Endothelial cell of umbilical vein (primary cell): ENCODE measurements around the gene CD247. TPM values are rescaled to one million over a fixed set of nuclear protein-coding genes. Genes with fewer than 3 reads are reported as not detected.

Source experiments
- BruUV-seq: library from RNA; stranded (reverse); fragments of 400-500 nt; replicated peaks from 2 replicates; lab custom pipeline; 2021; lab: Mats Ljungman, UMichigan
- CTCF ChIA-PET: fragments of 300-600, 350-600 bp; sonication (Branson Sonifier 250); formaldehyde crosslinking; loops from one replicate; lab custom pipeline; 2021; ENCODE audit warnings: antibody characterized with exemption, inconsistent platforms; lab: Charles Lee
- POLR2A ChIA-PET: fragments of 300-600, 350-600 bp; sonication (Branson Sonifier 250); formaldehyde crosslinking; loops from one replicate; lab custom pipeline; 2021; ENCODE audit warnings: antibody characterized with exemption, inconsistent platforms; lab: Charles Lee
- DNase-seq: peaks from one replicate; pipeline ENCODE4 v3.0.0-alpha.2; 2011; ENCODE audit warnings: low read depth, low spot score
- FAIRE-seq: peaks from 2 replicates; lab custom pipeline; 2011; peaks lifted over from hg19 to GRCh38; lab: Jason Lieb, UNC
- H2AFZ ChIP-seq: 2 replicates; pipeline ENCODE4 v1.6.0; 2012; ENCODE audit warnings: low read depth, low read length, control low read depth, inconsistent platforms
- H3K27ac ChIP-seq: 2 replicates; pipeline ENCODE4 v1.5.1; 2011; ENCODE audit warnings: low read depth, mild to moderate bottlenecking, control low read depth, low read length, moderate library complexity; ENCODE audit not compliant: insufficient read depth
- H3K27me3 ChIP-seq, 2 experiments: 2 replicates each; pipeline versions ENCODE4 v1.6.0 to v1.6.1; 2011; ENCODE audit warnings: low read length in 2 of 2, mixed read lengths in 1 of 2; ENCODE audit not compliant: control insufficient read depth in 2 of 2, insufficient read depth in 2 of 2
- H3K36me3 ChIP-seq, 2 experiments: 2 replicates in 1 of 2; 3 replicates in 1 of 2; pipeline ENCODE4 v1.5.1; 2011; ENCODE audit warnings: low read length in 2 of 2, mild to moderate bottlenecking in 1 of 2, moderate library complexity in 1 of 2; ENCODE audit not compliant: control insufficient read depth in 2 of 2, insufficient read depth in 2 of 2; ENCODE audit errors: extremely low read depth in 1 of 2
- H3K4me1 ChIP-seq: 3 replicates; pipeline ENCODE4 v1.5.1; 2011; ENCODE audit warnings: mild to moderate bottlenecking, low read length; ENCODE audit not compliant: control insufficient read depth, insufficient read depth; ENCODE audit errors: extremely low read depth
- H3K4me2 ChIP-seq: 2 replicates; pipeline ENCODE4 v1.6.1; 2011; ENCODE audit warnings: low read length, control low read depth, mixed read lengths; ENCODE audit not compliant: insufficient read depth
- H3K4me3 ChIP-seq, 3 experiments: fragments of 200-600 bp in 1 of 3; sonication (generic), shearing (Covaris generic) in 1 of 3; replicated peaks in 1 of 3; 2 replicates each; pipeline ENCODE4 v1.5.1; 2011 to 2016; ENCODE audit warnings: control low read depth in 3 of 3, low read length in 3 of 3, mild to moderate bottlenecking in 2 of 3, inconsistent platforms in 1 of 3, low read depth in 1 of 3, moderate library complexity in 1 of 3; ENCODE audit not compliant: insufficient read depth in 1 of 3
- H3K79me2 ChIP-seq: 2 replicates; pipeline ENCODE4 v1.6.0; 2012; ENCODE audit warnings: low read length, inconsistent platforms; ENCODE audit not compliant: control insufficient read depth, insufficient read depth
- H3K9ac ChIP-seq: replicated peaks from 2 replicates; pipeline ENCODE3; 2011; ENCODE audit warnings: low read length, control low read depth; ENCODE audit not compliant: insufficient read depth; ENCODE audit errors: extremely low read depth
- H3K9me1 ChIP-seq: replicated peaks from 3 replicates; pipeline ENCODE4 v1.6.0; 2011; ENCODE audit warnings: mild to moderate bottlenecking, low read length; ENCODE audit not compliant: control insufficient read depth, insufficient read depth; ENCODE audit errors: extremely low read depth
- H3K9me3 ChIP-seq: replicated peaks from 2 replicates; pipeline ENCODE4 v1.5.1; 2012; ENCODE audit warnings: low read length, inconsistent platforms; ENCODE audit not compliant: control insufficient read depth, insufficient read depth
- H4K20me1 ChIP-seq: replicated peaks from 2 replicates; pipeline ENCODE3; 2011; ENCODE audit warnings: mild to moderate bottlenecking, low read length; ENCODE audit not compliant: control insufficient read depth, insufficient read depth; ENCODE audit errors: extremely low read depth
- CTCF ChIP-seq, 2 donors: IDR thresholded peaks; 1 replicate in 1 of 2; 2 replicates in 1 of 2; pipeline ENCODE4 v1.5.1; 2011; ENCODE audit warnings: low read length in 2 of 2, mild to moderate bottlenecking in 2 of 2, moderate library complexity in 2 of 2, control low read depth in 1 of 2, inconsistent platforms in 1 of 2, low read depth in 1 of 2; ENCODE audit not compliant: insufficient read depth in 1 of 2; ENCODE audit errors: extremely low read depth in 1 of 2
- EZH2 ChIP-seq: IDR thresholded peaks from 2 replicates; pipeline ENCODE4 v1.6.1; 2012; ENCODE audit warnings: borderline replicate concordance, low read depth, mild to moderate bottlenecking, moderate library complexity, low read length, inconsistent platforms; ENCODE audit not compliant: severe bottlenecking
- FOS ChIP-seq: IDR thresholded peaks from 2 replicates; pipeline ENCODE4 v1.6.1; 2011; ENCODE audit warnings: mild to moderate bottlenecking, low read length, moderate library complexity, borderline replicate concordance; ENCODE audit not compliant: insufficient read depth
- GATA2 ChIP-seq: IDR thresholded peaks from 2 replicates; pipeline ENCODE4 v1.7.0; 2011; ENCODE audit warnings: low read depth, mild to moderate bottlenecking, moderate library complexity, mixed read lengths, low read length; ENCODE audit not compliant: insufficient read length, insufficient read depth
- JUN ChIP-seq: IDR thresholded peaks from 2 replicates; pipeline ENCODE4 v1.6.1; 2011; ENCODE audit warnings: borderline replicate concordance, low read depth; ENCODE audit not compliant: insufficient read length, insufficient read depth
- MAX ChIP-seq: IDR thresholded peaks from 2 replicates; pipeline ENCODE4 v1.6.1; 2011; ENCODE audit not compliant: insufficient read depth, insufficient read length
- MYC ChIP-seq: IDR thresholded peaks from one replicate; pipeline ENCODE4 v1.6.1; 2011; ENCODE audit warnings: mild to moderate bottlenecking, low read depth, low read length
- POLR2A ChIP-seq: IDR thresholded peaks from 2 replicates; pipeline ENCODE4 v1.6.1; 2012; ENCODE audit warnings: low read depth, mild to moderate bottlenecking, control low read depth, low read length
- POLR2AphosphoS5 ChIP-seq: IDR thresholded peaks from 2 replicates; pipeline ENCODE4 v1.6.1; 2012; ENCODE audit warnings: low read depth, mild to moderate bottlenecking, control low read depth, low read length, moderate library complexity; ENCODE audit not compliant: insufficient read depth
- dilution Hi-C: fragments of 300-500 bp; cut with MboI; formaldehyde crosslinking; loops from one replicate; pipeline ENCODE4 v1.15.0; 2019; ENCODE audit warnings: low sequenced_read_pairs; ENCODE audit not compliant: extremely low pct_ligation_motif_present
- intact Hi-C: fragments of 100-400 bp; cut with micrococcal nuclease; formaldehyde crosslinking; loops from one replicate; pipeline ENCODE4 v1.10.0; 2022
- polyA plus RNA-seq, 4 experiments: library from polyadenylated mRNA; depleted of rRNA in 3 of 4; stranded (reverse) in 3 of 4; unstranded in 1 of 4; fragments of >200 nt; gene quantifications; 2 replicates each; pipeline versions ENCODE4 v1.2.1 to v1.2.3, GENCODE V29; 2011 to 2012; ENCODE audit warnings: missing spikeins in 1 of 4
- total RNA-seq: library from RNA; stranded (reverse); gene quantifications from 2 replicates; pipeline ENCODE4 v1.2.3, GENCODE V29; 2021

The CD247 gene
- total and polyA plus RNA-seq, 2 donors (not counting 3 experiments of a cell fraction or from before 2014, with no cell fraction given), result not detected

DNA sequence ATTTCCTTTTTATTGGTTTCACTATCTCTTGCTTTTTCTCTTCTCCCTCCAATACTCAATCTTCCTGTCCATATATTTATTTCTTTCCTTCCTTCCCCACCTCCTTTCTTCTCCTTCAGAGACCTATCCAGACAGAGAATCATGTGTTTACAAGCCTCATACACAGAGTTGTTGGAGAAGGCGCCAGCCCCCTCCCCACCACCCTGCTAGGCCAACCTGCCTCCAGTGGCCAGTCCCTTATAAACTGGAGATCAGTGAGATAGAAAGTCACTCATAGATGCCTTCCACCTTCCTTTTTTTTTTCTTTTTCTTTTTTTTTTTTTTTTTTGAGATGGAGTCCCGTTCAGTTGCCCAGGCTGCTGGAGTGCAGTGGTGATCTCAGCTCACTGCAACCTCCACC is 53.3 kb downstream of the CD247 start:
- ChIA-PET CTCF (no interaction called here), POLR2A (no interaction called here)
- dilution Hi-C loops, result no loop called here
- Histone ChIP-seq H3K4me1 (no peaks in the 10 kb centered on the region), H3K4me3 (no peak overlapping the region), H3K79me2 (no peaks in the 10 kb centered on the region), H3K27ac (no peak overlapping the region), H3K9me1 (no peaks in the 10 kb centered on the region), H3K36me3 (no peaks in the 10 kb centered on the region), H2AFZ (no peak overlapping the region), H3K9me3 (no peaks in the 10 kb centered on the region), H3K27me3 (peaks cover 7 to 10% of the 10 kb centered on the region in 2 experiments), H3K4me2 (no peak overlapping the region), H3K9ac (no peak overlapping the region), H4K20me1 (no peaks in the 10 kb centered on the region)
- TF ChIP-seq POLR2AphosphoS5, result no peak
- no TSS peak for BruUV-seq
- FAIRE-seq (no peak), DNase-seq (no peak)
- intact Hi-C loops, result no loop called here

- Histone ChIP-seq H3K4me1 (no peaks in the 10 kb centered on the region), H3K4me3 (no peak overlapping the region), H3K79me2 (no peaks in the 10 kb centered on the region), H3K9ac (no peak overlapping the region), H3K27me3 (peaks cover 7 to 10% of the 10 kb centered on the region in 2 experiments), H3K9me1 (no peaks in the 10 kb centered on the region), H3K9me3 (no peaks in the 10 kb centered on the region), H3K27ac (no peak overlapping the region), H3K4me2 (no peak overlapping the region), H4K20me1 (no peaks in the 10 kb centered on the region), H2AFZ (no peak overlapping the region), H3K36me3 (no peaks in the 10 kb centered on the region)
- TF ChIP-seq JUN, result no peak
- TF ChIP-seq POLR2A, result no peak
- TF ChIP-seq GATA2, result no peak
- TF ChIP-seq POLR2AphosphoS5, result no peak
- no peak for TF ChIP-seq FOS
- no peak for TF ChIP-seq CTCF (IDR thresholded peaks at IDR 0.05; ENCODE audit: extremely low read depth in 1 of 2, insufficient read depth in 1 of 2, low read depth in 1 of 2, low read length in 2 of 2)
- TF ChIP-seq MYC, result no peak
- TF ChIP-seq EZH2, result no peak
- no peak for TF ChIP-seq MAX
- DNase-seq (no peak), FAIRE-seq (no peak)
- dilution Hi-C loops (no loop called here), intact Hi-C loops (no loop called here)
- ChIA-PET CTCF (interaction anchor here (0.5 to 0.8 kb wide), 2 partner anchors 21 to 406 kb away, joined by 3 read pairs; no protein-coding TSS in a partner anchor), POLR2A (no interaction called here)
- BruUV-seq, result no TSS peak
These were observed 54.3 kb downstream of the CD247 start for GRCh38 chr1:167463875-167464575.
